Muscle of leg (tissue), 11 donors: ENCODE measurements around the gene PRR19. TPM values are rescaled to one million over a fixed set of nuclear protein-coding genes. Genes with fewer than 3 reads are reported as not detected.

ENCODE experiments used
- DNase-seq: peaks from one replicate; pipeline ENCODE4 v3.0.0; 2013
- H3K27ac ChIP-seq: one replicate; pipeline ENCODE4 v1.5.1; 2013; ENCODE audit warnings: mild to moderate bottlenecking, low read length, control low read depth
- H3K27me3 ChIP-seq: one replicate; pipeline ENCODE4 v1.6.1; 2013; ENCODE audit warnings: low read length; ENCODE audit not compliant: control insufficient read depth, insufficient read depth
- H3K36me3 ChIP-seq: one replicate; pipeline ENCODE4 v1.6.1; 2013; ENCODE audit warnings: low read length; ENCODE audit not compliant: control insufficient read depth, insufficient read depth
- H3K4me1 ChIP-seq: one replicate; pipeline ENCODE4 v1.6.1; 2013; ENCODE audit warnings: low read length; ENCODE audit not compliant: control insufficient read depth, insufficient read depth
- H3K4me3 ChIP-seq: one replicate; pipeline ENCODE4 v1.5.1; 2013; ENCODE audit warnings: low read length, control low read depth
- H3K9me3 ChIP-seq: replicated peaks from 2 replicates; pipeline ENCODE4 v1.6.1; 2013; ENCODE audit warnings: low read depth, low read length; ENCODE audit not compliant: control insufficient read depth
- WGBS: methylation state at CpG from one replicate; pipeline ENCODE4 v1.1.5; 2013; ENCODE audit warnings: missing lambda C conversion rate; ENCODE audit not compliant: insufficient coverage; 5-methylcytosine and 5-hydroxymethylcytosine counted together
- polyA plus RNA-seq, 8 donors: library from polyadenylated mRNA; unstranded; fragments of 120-200 nt; gene quantifications; one replicate each; pipeline versions ENCODE4 v1.2.1 to v1.2.3, GENCODE V29; 2013; ENCODE audit warnings: inconsistent platforms in 1 of 8, low replicate concordance in 1 of 8; ENCODE audit not compliant: insufficient read length in 8 of 8, insufficient read depth in 1 of 8
- total RNA-seq: library from RNA; stranded (reverse); fragments of 120-200 nt; gene quantifications from one replicate; pipeline ENCODE4 v1.2.4, GENCODE V29; 2013

PRR19 gene
- total and polyA plus RNA-seq, 9 donors: 0.27 to 1.4 (median 0.72) TPM

DNA sequence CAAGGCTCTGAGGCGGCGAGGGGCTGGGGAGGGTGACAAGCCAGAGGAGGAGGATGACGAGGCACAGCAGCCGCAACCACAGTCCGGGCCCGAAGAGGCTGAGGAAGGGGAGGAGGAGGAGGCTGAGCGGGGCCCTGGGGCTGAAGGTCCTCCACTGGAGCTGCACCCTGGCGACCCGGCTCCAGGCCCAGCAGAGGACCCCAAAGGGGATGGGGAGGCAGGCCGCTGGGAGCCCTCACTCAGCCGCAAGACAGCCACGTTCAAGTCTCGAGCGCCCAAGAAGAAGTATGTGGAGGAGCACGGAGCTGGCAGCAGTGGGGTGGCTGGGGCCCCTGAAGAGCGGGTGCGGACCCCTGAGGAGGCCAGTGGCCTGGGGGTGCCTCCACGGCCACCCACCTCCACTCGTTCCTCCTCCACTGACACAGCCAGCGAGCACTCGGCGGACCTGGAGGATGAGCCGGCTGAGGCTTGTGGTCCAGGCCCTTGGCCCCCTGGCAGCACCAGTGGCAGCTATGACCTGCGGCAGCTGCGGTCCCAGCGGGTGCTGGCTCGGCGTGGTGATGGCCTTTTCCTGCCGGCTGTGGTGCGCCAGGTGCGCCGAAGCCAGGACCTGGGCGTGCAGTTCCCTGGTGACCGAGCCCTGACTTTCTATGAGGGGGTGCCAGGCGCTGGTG is 29.9 kb upstream of the PRR19 start:
- Histone ChIP-seq H3K27ac (no peak overlapping the region), H3K36me3 (peaks cover 48% of the 10 kb centered on the region)

DNA sequence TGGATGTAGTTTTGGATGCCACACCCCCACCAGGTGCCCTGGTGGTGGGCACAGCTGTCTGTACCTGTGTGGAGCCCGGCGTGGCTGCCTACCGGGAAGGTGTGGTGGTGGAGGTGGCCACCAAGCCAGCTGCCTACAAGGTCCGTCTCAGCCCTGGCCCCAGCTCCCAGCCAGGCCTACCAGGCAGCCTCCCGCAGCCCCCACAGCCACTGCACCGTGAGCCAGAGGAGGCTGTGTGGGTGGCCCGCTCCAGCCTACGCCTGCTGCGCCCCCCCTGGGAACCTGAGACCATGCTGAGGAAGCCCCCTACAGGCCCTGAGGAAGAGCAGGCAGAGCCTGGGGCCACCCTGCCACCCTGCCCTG is 29.4 kb upstream of the PRR19 start:
- no peak overlapping the region for H3K4me3 ChIP-seq
- DNase-seq: no peak
- H3K27ac ChIP-seq: no peak overlapping the region
- peaks cover 50% of the 10 kb centered on the region for H3K36me3 ChIP-seq
- peaks cover 41% of the 10 kb centered on the region for H3K4me1 ChIP-seq
- no peaks in the 10 kb centered on the region for H3K27me3 ChIP-seq
- 60% methylated on average over 6 of the region's 9 CpGs for WGBS
- H3K9me3 ChIP-seq: no peaks in the 10 kb centered on the region

More for the DNA sequence above, 29.9 kb upstream of the PRR19 start:
- H3K27me3 ChIP-seq: no peaks in the 10 kb centered on the region
- WGBS: 88% methylated on average over 32 of the region's 35 CpGs
- H3K4me1 ChIP-seq: peaks cover 36% of the 10 kb centered on the region
- no peak overlapping the region for H3K4me3 ChIP-seq
- no peak for DNase-seq
- no peaks in the 10 kb centered on the region for H3K9me3 ChIP-seq

DNA sequence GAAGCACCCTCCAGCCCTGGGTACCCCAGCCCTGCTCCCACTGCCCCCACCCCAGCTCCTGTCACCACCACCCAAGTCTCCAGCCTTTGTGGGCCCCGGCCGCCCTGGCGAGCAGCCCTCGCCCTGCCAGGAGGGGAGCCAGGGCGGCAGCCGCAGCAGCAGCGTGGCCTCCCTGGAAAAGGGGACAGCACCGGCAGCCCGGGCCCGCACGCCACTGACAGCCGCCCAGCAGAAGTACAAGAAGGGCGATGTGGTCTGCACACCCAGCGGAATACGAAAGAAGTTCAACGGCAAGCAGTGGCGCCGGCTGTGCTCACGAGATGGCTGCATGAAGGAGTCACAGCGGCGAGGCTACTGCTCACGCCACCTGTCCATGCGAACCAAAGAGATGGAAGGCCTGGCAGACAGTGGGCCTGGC is 28.9 kb upstream of the PRR19 start:
- no peak for DNase-seq
- no peak overlapping the region for H3K27ac ChIP-seq
- H3K4me1 ChIP-seq: peaks cover 41% of the 10 kb centered on the region
- no peak overlapping the region for H3K4me3 ChIP-seq
- no peaks in the 10 kb centered on the region for H3K27me3 ChIP-seq
- H3K36me3 ChIP-seq: peaks cover 51% of the 10 kb centered on the region
- no peaks in the 10 kb centered on the region for H3K9me3 ChIP-seq
- 95% methylated on average over 23 of the region's 23 CpGs for WGBS

DNA sequence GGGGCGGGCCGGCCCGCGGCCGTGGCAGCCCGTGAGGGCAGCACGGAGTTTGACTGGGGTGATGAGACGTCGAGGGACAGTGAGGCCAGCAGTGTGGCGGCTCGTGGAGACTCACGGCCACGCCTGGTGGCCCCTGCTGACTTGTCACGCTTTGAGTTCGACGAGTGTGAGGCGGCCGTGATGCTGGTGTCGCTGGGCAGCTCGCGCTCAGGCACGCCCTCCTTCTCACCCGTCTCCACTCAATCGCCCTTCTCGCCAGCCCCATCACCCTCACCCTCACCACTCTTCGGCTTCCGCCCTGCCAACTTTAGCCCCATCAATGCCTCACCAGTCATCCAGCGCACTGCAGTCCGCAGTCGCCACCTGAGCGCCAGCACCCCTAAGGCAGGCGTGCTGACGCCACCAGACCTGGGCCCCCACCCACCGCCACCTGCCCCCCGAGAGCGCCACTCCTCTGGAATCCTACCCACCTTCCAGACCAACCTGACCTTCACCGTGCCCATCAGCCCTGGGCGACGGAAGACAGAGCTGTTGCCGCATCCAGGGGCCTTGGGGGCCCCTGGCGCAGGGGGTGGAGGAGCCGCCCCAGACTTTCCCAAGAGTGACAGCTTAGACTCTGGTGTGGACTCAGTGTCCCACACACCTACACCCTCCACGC is 28.4 kb upstream of the PRR19 start:
- DNase-seq: peak; percentile 5
- no peak overlapping the region for H3K27ac ChIP-seq
- WGBS: 93% methylated on average over 43 of the region's 43 CpGs
- no peak overlapping the region for H3K4me3 ChIP-seq
- no peaks in the 10 kb centered on the region for H3K27me3 ChIP-seq
- H3K9me3 ChIP-seq: no peaks in the 10 kb centered on the region
- H3K4me1 ChIP-seq: peaks cover 46% of the 10 kb centered on the region
- H3K36me3 ChIP-seq: peaks cover 51% of the 10 kb centered on the region

DNA sequence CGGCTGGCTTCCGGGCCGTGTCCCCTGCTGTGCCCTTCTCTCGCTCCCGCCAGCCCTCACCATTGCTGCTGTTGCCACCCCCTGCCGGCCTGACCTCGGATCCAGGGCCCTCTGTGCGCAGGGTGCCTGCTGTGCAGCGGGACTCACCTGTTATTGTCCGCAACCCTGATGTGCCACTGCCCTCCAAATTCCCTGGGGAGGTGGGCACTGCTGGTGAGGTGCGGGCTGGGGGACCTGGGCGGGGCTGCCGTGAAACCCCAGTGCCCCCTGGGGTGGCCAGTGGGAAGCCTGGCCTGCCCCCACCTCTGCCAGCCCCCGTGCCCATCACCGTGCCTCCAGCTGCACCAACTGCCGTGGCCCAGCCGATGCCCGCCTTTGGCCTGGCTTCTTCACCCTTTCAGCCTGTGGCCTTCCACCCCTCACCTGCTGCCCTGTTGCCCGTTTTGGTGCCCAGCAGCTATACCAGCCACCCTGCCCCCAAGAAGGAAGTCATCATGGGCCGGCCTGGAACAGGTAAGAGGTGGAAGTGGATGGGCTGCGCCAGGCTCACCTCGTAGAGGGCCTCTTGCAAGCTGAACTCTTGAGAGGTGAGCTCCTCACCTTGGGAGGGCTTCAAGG is 27.8 kb upstream of the PRR19 start:
- Histone ChIP-seq H3K27me3 (no peaks in the 10 kb centered on the region), H3K4me3 (no peak overlapping the region), H3K4me1 (peaks cover 53% of the 10 kb centered on the region), H3K36me3 (peaks cover 51% of the 10 kb centered on the region), H3K9me3 (no peaks in the 10 kb centered on the region), H3K27ac (no peak overlapping the region)
- WGBS: 95% methylated on average over 20 of the region's 22 CpGs
- peak; percentile 6 for DNase-seq

DNA sequence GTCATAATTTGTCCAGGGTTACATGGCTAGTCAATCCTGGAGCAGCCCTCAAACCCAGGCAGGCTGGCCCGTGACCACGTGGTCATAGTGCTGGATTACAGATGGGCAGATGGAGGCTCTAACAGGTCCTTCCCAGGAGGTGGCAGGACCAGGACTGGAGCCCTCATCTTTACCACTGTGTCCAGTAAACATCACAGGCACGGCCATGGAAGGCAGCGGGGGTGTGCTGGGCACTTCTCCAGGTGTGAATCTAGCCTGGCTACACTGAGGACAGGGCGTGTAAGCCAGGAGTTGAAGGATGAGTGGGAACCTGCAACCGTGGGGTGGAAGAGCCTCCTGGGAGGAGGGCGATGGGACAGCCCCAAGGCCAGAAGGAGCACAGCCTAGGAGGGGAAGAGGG is 26.8 kb upstream of the PRR19 start:
- 70% methylated on average over 6 of the region's 7 CpGs for WGBS

DNA sequence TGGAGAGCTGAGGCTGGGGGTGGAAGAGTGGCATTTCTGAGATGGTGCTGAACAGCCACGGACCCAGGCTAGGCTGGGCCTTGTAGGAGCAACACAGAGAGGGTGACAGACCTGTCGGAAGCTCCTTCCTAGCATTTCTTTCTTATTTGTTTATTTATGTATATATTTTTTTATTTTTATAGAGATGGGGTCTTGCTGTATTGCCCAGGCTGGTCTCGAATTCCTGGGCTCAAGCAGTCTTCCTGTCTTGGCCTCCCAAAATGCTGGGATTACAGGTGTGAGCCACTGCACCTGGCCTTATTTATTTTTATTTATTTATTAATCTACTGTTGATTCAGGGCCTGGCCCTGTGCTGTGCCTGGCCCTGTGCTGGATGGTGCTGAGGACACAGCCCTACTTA is 26.4 kb upstream of the PRR19 start:
- H3K27me3 ChIP-seq: no peaks in the 10 kb centered on the region

More for the DNA sequence above, 26.8 kb upstream of the PRR19 start:
- no peaks in the 10 kb centered on the region for H3K27me3 ChIP-seq
- H3K27ac ChIP-seq: no peak overlapping the region
- DNase-seq: peak; percentile 9
- peaks cover 51% of the 10 kb centered on the region for H3K36me3 ChIP-seq
- peaks cover 52% of the 10 kb centered on the region for H3K4me1 ChIP-seq
- no peak overlapping the region for H3K4me3 ChIP-seq
- no peaks in the 10 kb centered on the region for H3K9me3 ChIP-seq

DNA sequence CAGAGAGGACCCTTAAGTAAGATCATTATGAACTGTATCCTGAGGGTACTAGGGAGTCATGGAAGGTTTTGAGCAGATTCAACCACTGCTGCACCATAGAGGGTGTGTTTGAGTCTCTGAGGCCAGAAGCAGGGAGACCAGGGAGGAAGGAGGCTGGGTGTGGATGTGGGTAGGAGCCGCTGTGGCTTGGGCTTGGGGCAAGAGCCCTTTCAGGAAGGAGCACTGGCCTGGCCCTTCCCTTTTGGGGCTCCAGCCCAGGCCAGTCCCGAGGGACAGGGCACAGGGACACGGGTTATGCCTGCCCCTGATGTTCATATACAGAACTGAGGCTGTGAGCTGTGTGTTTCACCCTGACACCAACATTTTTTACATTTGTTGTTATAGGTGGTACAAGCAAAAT is 25.6 kb upstream of the PRR19 start:
- Histone ChIP-seq H3K27me3 (no peaks in the 10 kb centered on the region), H3K27ac (no peak overlapping the region), H3K4me3 (no peak overlapping the region), H3K36me3 (peaks cover 51% of the 10 kb centered on the region), H3K4me1 (peaks cover 46% of the 10 kb centered on the region), H3K9me3 (no peaks in the 10 kb centered on the region)
- DNase-seq: no peak
- 86% methylated on average over 1 of the region's 3 CpGs for WGBS

More for the DNA sequence above, 26.4 kb upstream of the PRR19 start:
- Histone ChIP-seq H3K4me3 (no peak overlapping the region), H3K4me1 (peaks cover 48% of the 10 kb centered on the region), H3K36me3 (peaks cover 51% of the 10 kb centered on the region), H3K27ac (no peak overlapping the region), H3K9me3 (no peaks in the 10 kb centered on the region)
- DNase-seq: no peak
- WGBS: no CpG with 5 or more reads among the region's 3 CpGs

DNA sequence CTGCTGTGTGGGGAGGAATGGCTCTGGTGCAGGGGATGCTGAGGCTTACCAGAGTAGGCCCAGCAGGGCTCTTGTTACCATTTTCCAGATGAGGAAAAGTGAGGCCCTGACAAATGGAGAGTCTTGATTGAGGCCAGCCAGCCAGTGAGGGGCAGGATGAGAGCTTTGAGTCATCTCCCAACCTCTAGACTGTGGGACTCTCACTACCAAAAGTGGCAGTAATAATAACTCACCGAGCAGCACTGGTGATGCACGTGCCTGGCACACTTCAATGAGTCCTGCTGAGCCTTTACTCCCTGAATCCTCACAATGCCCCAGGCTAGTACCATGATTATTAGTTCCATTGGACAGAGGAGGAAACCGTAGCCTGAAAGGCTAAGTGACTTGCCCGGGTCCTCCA is 25.1 kb upstream of the PRR19 start:
- peaks cover 49% of the 10 kb centered on the region for H3K4me1 ChIP-seq
- 70% methylated on average over 1 of the region's 4 CpGs for WGBS

DNA sequence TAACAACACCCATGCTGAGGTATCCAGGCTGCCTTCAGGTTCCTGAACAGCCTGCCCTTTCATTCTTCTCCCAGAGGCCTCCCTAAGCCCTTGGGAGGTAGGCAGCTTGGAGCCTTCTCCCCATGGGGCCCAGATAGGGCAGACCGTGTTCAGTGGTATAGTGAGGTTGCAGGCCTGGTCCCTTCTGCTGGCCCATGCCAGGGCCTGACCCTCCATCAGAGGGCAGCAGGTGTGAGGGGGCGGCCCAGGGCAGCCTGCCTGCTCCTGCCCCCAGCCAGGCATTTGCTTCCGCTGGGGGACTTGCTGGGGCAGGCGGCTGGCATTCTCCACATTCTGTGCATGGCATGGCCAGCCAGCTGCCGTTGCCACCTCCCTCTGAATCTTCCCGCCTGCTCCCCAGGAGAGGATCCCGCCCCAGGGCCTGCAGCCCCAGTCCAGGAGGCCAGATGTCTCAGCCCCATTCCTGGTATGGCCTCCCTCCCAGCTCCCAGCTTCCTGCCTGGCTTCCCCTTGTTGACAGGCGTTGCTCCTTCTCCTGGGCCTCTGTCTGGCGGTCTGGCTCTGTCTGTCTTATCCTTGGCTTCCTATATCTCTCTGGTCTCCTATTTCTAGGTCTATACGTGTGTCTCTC is 24.0 kb upstream of the PRR19 start:
- 12% methylated on average over 9 of the region's 10 CpGs for WGBS
- Histone ChIP-seq H3K4me3 (peak overlapping the region; percentile 3), H3K27me3 (no peaks in the 10 kb centered on the region), H3K9me3 (no peaks in the 10 kb centered on the region), H3K27ac (peak overlapping the region; percentile 95), H3K36me3 (peaks cover 37% of the 10 kb centered on the region), H3K4me1 (peaks cover 60% of the 10 kb centered on the region)
- DNase-seq: peak; percentile 81

More for the DNA sequence above, 25.1 kb upstream of the PRR19 start:
- no peak for DNase-seq
- H3K27ac ChIP-seq: no peak overlapping the region
- H3K9me3 ChIP-seq: no peaks in the 10 kb centered on the region
- no peak overlapping the region for H3K4me3 ChIP-seq
- H3K36me3 ChIP-seq: peaks cover 48% of the 10 kb centered on the region
- no peaks in the 10 kb centered on the region for H3K27me3 ChIP-seq
